HTERT RPE-1 (cell line): ENCODE measurements around the gene RNU6-8.

Source experiments
- in situ Hi-C: fragments of 300-500 bp; cut with MboI; formaldehyde crosslinking; loops from 4 replicates; pipeline ENCODE4 v1.14.3; 2020; ENCODE audit warnings: low sequenced_read_pairs

RNU6-8 gene

GRCh38 chr14:32166029-32166428 lies 37.0 kb downstream of the RNU6-8 start:
- in situ Hi-C loops = no loop called here
